Mesenchymal stem cell (in vitro differentiated cells and primary cell): Measurements from ENCODE around the gene MAP3K14.
A peak's percentile ranks its signal among the peaks of the same experiment; 100 is the strongest.

Experiments used
- DNase-seq: peaks from one replicate; pipeline ENCODE4 v3.0.0-alpha.2; 2013
- H2AFZ ChIP-seq: one replicate; pipeline ENCODE4 v1.6.1; 2013; ENCODE audit warnings: low read depth, mild to moderate bottlenecking, control low read depth, inconsistent platforms, low read length, moderate library complexity
- H2AK5ac ChIP-seq: 2 replicates; pipeline ENCODE4 v1.6.1; 2013; ENCODE audit warnings: low read length, moderate library complexity, mild to moderate bottlenecking, inconsistent platforms; ENCODE audit not compliant: severe bottlenecking
- H2BK120ac ChIP-seq: one replicate; pipeline ENCODE4 v1.6.1; 2013; ENCODE audit warnings: low read depth, mild to moderate bottlenecking, inconsistent platforms, low read length, moderate library complexity
- H2BK12ac ChIP-seq, 2 experiments: one replicate each; pipeline ENCODE4 v1.6.1; 2013; ENCODE audit warnings: inconsistent platforms in 2 of 2, low read length in 2 of 2, mild to moderate bottlenecking in 2 of 2, moderate library complexity in 2 of 2, control low read depth in 1 of 2
- H2BK15ac ChIP-seq: one replicate; pipeline ENCODE4 v1.6.1; 2013; ENCODE audit warnings: mild to moderate bottlenecking, low read depth, inconsistent platforms; ENCODE audit not compliant: poor library complexity, severe bottlenecking
- H2BK5ac ChIP-seq: 2 replicates; pipeline ENCODE4 v1.6.1; 2013; ENCODE audit warnings: low read depth, mild to moderate bottlenecking, low read length, control low read depth, inconsistent platforms; ENCODE audit not compliant: poor library complexity, severe bottlenecking
- H3K14ac ChIP-seq, 2 experiments: one replicate each; pipeline ENCODE4 v1.6.1; 2013; ENCODE audit warnings: inconsistent platforms in 2 of 2, low read length in 2 of 2, control low read depth in 1 of 2, mild to moderate bottlenecking in 1 of 2, moderate library complexity in 1 of 2
- H3K18ac ChIP-seq, 2 experiments: one replicate each; pipeline ENCODE4 v1.6.1; 2013; ENCODE audit warnings: inconsistent platforms in 2 of 2, low read length in 2 of 2, control low read depth in 1 of 2, low read depth in 1 of 2, mild to moderate bottlenecking in 1 of 2
- H3K23ac ChIP-seq, 2 experiments: one replicate each; pipeline ENCODE4 v1.6.1; 2013; ENCODE audit warnings: inconsistent platforms in 2 of 2, low read length in 2 of 2, mild to moderate bottlenecking in 2 of 2, moderate library complexity in 2 of 2, control low read depth in 1 of 2
- H3K27ac ChIP-seq: 2 replicates; pipeline ENCODE4 v1.5.1; 2013; ENCODE audit warnings: mild to moderate bottlenecking, moderate library complexity, low read length, control low read depth, inconsistent platforms; ENCODE audit not compliant: poor library complexity, severe bottlenecking
- H3K27me3 ChIP-seq, 2 experiments: 2 replicates each; pipeline versions ENCODE4 v1.6.1 to v1.7.0; 2013; ENCODE audit warnings: low read length in 2 of 2, mild to moderate bottlenecking in 2 of 2, moderate library complexity in 2 of 2, control low read depth in 1 of 2, inconsistent platforms in 1 of 2; ENCODE audit not compliant: control insufficient read depth in 1 of 2, insufficient read depth in 1 of 2
- H3K36me3 ChIP-seq, 2 experiments: 2 replicates each; pipeline versions ENCODE4 v1.6.1 to v1.7.0; 2013; ENCODE audit warnings: low read length in 2 of 2, control low read depth in 1 of 2, inconsistent platforms in 1 of 2, low read depth in 1 of 2, mild to moderate bottlenecking in 1 of 2; ENCODE audit not compliant: insufficient read depth in 2 of 2, control insufficient read depth in 1 of 2
- H3K4ac ChIP-seq, 2 experiments: one replicate each; pipeline ENCODE4 v1.6.1; 2013; ENCODE audit warnings: inconsistent platforms in 2 of 2, low read length in 2 of 2, mild to moderate bottlenecking in 2 of 2, moderate library complexity in 2 of 2, control low read depth in 1 of 2, low read depth in 1 of 2
- H3K4me1 ChIP-seq: 2 replicates; pipeline ENCODE4 v1.6.1; 2013; ENCODE audit warnings: low read depth, low read length, control low read depth; ENCODE audit not compliant: control insufficient read depth, insufficient read depth
- H3K4me2 ChIP-seq: 2 replicates; pipeline ENCODE4 v1.6.1; 2013; ENCODE audit warnings: low read length, mild to moderate bottlenecking, inconsistent platforms; ENCODE audit not compliant: poor library complexity, severe bottlenecking
- H3K4me3 ChIP-seq, 2 experiments: 2 replicates each; pipeline versions ENCODE4 v1.5.1 to v1.7.0; 2013; ENCODE audit warnings: low read length in 2 of 2, mild to moderate bottlenecking in 2 of 2, control low read depth in 1 of 2, low read depth in 1 of 2; ENCODE audit not compliant: insufficient read depth in 1 of 2
- H3K79me1 ChIP-seq: replicated peaks from 2 replicates; pipeline ENCODE4 v1.6.1; 2013; ENCODE audit warnings: mild to moderate bottlenecking, control low read depth, low read length, inconsistent platforms; ENCODE audit not compliant: poor library complexity, severe bottlenecking
- H3K9ac ChIP-seq: 2 replicates; pipeline ENCODE4 v1.7.0; 2013; ENCODE audit warnings: mild to moderate bottlenecking, low read length, moderate library complexity
- H3K9me3 ChIP-seq: 2 replicates; pipeline ENCODE4 v1.7.0; 2013; ENCODE audit warnings: mild to moderate bottlenecking, low read length; ENCODE audit not compliant: control insufficient read depth
- H4K8ac ChIP-seq: one replicate; pipeline ENCODE4 v1.6.1; 2013; ENCODE audit warnings: inconsistent platforms, mild to moderate bottlenecking, low read length, moderate library complexity
- H4K91ac ChIP-seq: one replicate; pipeline ENCODE4 v1.6.1; 2013; ENCODE audit warnings: mild to moderate bottlenecking, low read length, inconsistent platforms
- WGBS: methylation state at CpG from one replicate; pipeline ENCODE4 v1.1.7; 2013; ENCODE audit warnings: mixed read lengths; 5-methylcytosine and 5-hydroxymethylcytosine counted together

The MAP3K14 gene

DNA sequence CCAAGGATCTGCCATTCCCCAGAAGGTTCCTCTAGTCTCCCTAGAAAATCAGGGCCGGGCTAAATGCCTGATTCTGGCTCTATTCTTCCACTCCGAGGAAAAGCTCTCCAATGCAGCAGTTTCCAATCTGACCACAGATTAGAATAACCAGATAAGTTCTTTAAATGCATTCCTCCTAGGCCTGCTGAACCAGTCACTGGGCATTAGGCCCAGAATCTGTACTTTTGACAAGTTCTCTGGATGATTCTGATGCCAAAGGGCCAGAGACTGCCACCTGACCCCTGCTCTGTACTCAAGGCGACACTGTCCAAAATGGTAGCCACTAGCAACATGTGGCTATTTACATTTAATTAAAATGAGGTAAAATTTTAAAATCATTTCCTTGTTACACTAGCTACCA lies 22.3 kb downstream of the MAP3K14 start:
- Histone ChIP-seq H3K4me2 (no peak overlapping the region), H2AFZ (no peak overlapping the region), H3K9me3 (no peaks in the 10 kb centered on the region), H3K27me3 (no peaks in the 10 kb centered on the region), H4K91ac (no peak overlapping the region), H2BK12ac (no peak overlapping the region), H3K27ac (peak overlapping the region; percentile 40), H2BK5ac (no peak overlapping the region), H4K8ac (no peak overlapping the region), H3K4me1 (peaks cover 48% of the 10 kb centered on the region), H2AK5ac (no peak overlapping the region), H2BK120ac (no peak overlapping the region), H3K36me3 (peaks cover 8 to 36% of the 10 kb centered on the region in 2 experiments), H3K18ac (no peak overlapping the region), H2BK15ac (no peak overlapping the region), H3K23ac (no peak overlapping the region), H3K4me3 (no peak overlapping the region), H3K79me1 (no peaks in the 10 kb centered on the region), H3K4ac (no peak overlapping the region), H3K14ac (no peak overlapping the region), H3K9ac (peak overlapping the region; percentile 7)
- 66% methylated on average over 2 of the region's 3 CpGs for WGBS
- peak; percentile 74 for DNase-seq

DNA sequence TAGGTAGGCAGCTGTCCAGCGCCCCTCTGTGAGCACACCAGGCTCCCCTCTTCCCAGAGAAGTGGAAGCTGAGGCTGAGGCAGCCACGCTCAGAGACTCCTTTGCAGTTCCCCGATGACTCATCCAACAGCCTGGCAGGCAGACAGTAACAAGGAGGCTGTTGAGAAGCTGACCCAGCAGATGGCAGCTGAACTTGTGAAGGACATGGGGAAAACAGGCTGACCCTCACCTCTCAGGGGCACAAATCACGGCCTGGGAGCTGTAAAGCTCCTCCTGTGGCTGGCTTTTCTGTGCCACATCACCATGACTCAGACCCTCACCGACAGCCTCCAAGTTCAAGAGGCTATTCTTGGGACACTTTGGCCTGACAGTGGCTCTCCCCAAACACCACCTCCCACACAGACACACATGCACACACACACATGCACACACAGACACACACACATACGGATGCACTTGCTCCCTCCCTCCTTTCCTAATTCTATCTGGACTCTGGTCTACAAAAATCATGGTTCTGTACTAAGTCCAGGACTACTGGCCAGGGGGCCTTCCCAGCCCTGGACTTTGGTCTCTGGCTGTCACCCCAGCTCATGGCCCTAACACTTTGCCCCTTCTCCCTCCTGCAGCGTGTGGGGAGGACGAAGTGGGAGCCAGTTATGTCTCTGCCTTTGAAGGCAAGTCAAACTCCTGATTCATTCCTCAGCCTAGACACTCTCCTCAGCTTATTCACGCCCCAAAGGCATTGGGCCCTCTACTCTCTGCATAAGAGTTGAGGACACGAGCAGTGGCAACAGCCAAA lies 23.2 kb downstream of the MAP3K14 start:
- Histone ChIP-seq H3K4me2 (peak overlapping the region; percentile 25), H3K27me3 (no peaks in the 10 kb centered on the region), H2BK15ac (no peak overlapping the region), H3K18ac (peak overlapping the region; percentile 85 to 90), H2BK5ac (no peak overlapping the region), H3K9me3 (no peaks in the 10 kb centered on the region), H2AFZ (no peak overlapping the region), H3K23ac (no peak overlapping the region), H2BK120ac (no peak overlapping the region), H3K79me1 (no peaks in the 10 kb centered on the region), H3K14ac (peak overlapping the region in 1 of 2 experiments; percentile 8), H2BK12ac (peak overlapping the region; percentile 67 to 71), H3K36me3 (peaks cover 17 to 41% of the 10 kb centered on the region in 2 experiments), H3K9ac (peak overlapping the region; percentile 7), H3K4me1 (peaks cover 44% of the 10 kb centered on the region), H2AK5ac (peak overlapping the region; percentile 23), H4K91ac (peak overlapping the region; percentile 47), H3K27ac (peak overlapping the region; percentile 40), H3K4ac (peak overlapping the region; percentile 33 to 38), H4K8ac (no peak overlapping the region), H3K4me3 (peak overlapping the region in 1 of 2 experiments; percentile 28)
- 30% methylated on average over 10 of the region's 10 CpGs for WGBS
- DNase-seq: peak; percentile 96

DNA sequence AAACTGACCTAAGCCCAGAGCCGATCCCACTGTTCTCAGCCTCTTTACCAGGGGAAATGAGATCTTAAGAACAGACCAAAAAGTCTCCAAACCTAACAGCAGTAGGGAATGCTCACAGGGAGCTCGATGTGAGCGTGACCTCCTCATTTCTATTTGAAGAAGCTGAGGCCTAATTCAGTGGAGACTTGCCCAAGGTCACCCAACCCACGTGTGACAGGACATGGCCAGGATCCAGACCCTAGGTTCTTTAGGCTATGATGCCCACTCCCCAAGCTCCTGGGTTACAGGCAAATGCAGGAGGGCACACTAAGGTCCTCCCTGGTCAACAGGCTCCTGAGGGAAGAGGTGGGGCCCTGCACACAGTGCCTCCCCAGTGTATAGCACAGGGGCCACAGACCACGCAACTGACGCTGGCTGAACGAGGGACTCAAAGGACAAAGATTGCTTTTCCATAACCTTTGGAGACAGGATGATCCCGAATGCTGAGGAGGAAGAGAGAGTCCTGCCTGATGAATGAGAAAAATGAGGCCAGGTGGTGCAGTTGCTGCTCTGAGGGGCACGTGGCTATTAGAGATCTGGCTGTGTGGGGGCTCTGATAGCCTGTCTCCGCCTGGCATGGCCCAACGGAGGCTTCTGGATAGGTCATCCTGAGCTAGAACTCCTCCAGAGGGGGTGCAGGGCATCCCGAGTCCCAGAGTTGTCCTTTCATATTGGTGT lies 24.0 kb downstream of the MAP3K14 start:
- no peak overlapping the region for H4K8ac ChIP-seq
- no peak overlapping the region for H3K4ac ChIP-seq
- H3K27ac ChIP-seq: peak overlapping the region; percentile 40
- H3K4me3 ChIP-seq: peak overlapping the region in 1 of 2 experiments; percentile 29
- peak overlapping the region; percentile 56 to 87 for H2BK12ac ChIP-seq
- no peaks in the 10 kb centered on the region for H3K9me3 ChIP-seq
- peak overlapping the region; percentile 7 for H3K9ac ChIP-seq
- peak overlapping the region; percentile 19 for H4K91ac ChIP-seq
- H3K36me3 ChIP-seq: peaks cover 24 to 44% of the 10 kb centered on the region in 2 experiments
- H2BK15ac ChIP-seq: no peak overlapping the region
- peak overlapping the region in 1 of 2 experiments; percentile 30 for H3K14ac ChIP-seq
- peak overlapping the region in 1 of 2 experiments; percentile 90 for H3K18ac ChIP-seq
- H2BK120ac ChIP-seq: no peak overlapping the region
- H2BK5ac ChIP-seq: no peak overlapping the region
- no peaks in the 10 kb centered on the region for H3K79me1 ChIP-seq
- H3K23ac ChIP-seq: no peak overlapping the region
- DNase-seq: no peak
- no peaks in the 10 kb centered on the region for H3K27me3 ChIP-seq
- H3K4me2 ChIP-seq: peak overlapping the region; percentile 25
- H2AK5ac ChIP-seq: peak overlapping the region; percentile 24
- peaks cover 47% of the 10 kb centered on the region for H3K4me1 ChIP-seq
- no peak overlapping the region for H2AFZ ChIP-seq
- 78% methylated on average over 12 of the region's 12 CpGs for WGBS

DNA sequence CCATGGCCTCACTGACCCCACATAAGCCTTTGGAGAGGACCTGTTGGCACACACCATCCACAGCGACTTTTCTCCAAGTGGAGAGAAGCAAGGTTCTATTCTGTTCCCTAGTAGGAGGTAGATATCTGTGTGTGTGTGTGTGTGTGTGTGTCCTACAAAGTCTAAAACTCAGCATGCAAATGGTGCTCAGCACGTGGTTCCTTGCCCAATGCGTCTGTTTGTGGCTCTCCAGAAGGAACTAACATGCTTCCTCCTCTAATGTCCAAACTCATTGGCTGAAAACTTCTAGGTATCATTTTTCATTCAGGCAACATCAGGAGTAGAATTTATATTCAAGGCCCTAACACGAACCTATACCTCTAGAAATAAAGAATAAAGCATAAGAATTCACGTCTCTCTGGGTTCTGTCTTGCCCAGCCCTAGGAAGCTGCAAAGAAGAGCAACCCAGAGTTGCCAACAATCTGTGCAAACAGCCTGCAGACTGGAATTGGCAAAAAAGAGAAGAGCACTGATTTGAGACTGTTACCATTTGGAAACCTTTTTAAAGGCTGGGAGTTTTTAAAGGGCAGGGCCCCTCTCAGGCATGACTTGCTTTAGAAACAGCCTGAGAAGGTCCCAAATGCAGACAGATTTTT lies 25.5 kb downstream of the MAP3K14 start:
- Histone ChIP-seq H3K79me1 (peaks cover 3% of the 10 kb centered on the region), H3K14ac (no peak overlapping the region), H3K27ac (peak overlapping the region; percentile 4), H2BK5ac (no peak overlapping the region), H2AK5ac (no peak overlapping the region), H3K4ac (no peak overlapping the region), H3K4me3 (no peak overlapping the region), H3K18ac (no peak overlapping the region), H3K4me1 (peaks cover 53% of the 10 kb centered on the region), H2BK12ac (no peak overlapping the region), H2BK15ac (no peak overlapping the region), H3K27me3 (no peaks in the 10 kb centered on the region), H4K8ac (no peak overlapping the region), H3K36me3 (peaks cover 40 to 60% of the 10 kb centered on the region in 2 experiments), H3K9me3 (no peaks in the 10 kb centered on the region), H3K23ac (no peak overlapping the region), H3K4me2 (no peak overlapping the region), H4K91ac (no peak overlapping the region), H2AFZ (no peak overlapping the region), H3K9ac (no peak overlapping the region), H2BK120ac (no peak overlapping the region)
- DNase-seq: no peak
- WGBS: 97% methylated on average over 5 of the region's 5 CpGs
